Kasumi-1 (cell line): ENCODE data around the gene CWF19L1.

Experiments
- DNase-seq, 2 experiments: peaks; one replicate each; lab custom pipeline; 2025; lab: John Stamatoyannopoulos, UW

Gene CWF19L1

DNA sequence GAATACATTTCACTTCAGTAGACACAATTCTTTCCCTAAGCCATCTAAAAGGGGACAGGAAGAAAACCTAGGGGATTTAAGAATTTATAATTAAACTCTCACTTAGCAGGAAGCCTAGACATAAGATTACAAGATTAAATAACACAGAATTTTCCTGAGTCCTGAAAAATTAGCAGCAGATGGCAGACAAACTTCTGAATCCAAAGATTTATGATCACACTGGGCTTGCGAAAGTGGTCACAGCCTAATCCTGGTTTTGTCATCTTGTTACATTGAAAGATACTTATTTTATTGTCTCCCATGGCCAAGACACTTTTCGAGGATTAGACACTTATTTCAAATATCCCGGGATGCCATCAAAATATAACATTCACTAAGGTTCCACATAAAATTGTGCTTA, 84.5 kb downstream of the CWF19L1 start:
- DNase-seq: no peak
